HL-60/S4 (cell line): ENCODE results near the gene SZT2.
"Not testable (repeated sequence)": the region's sequence is repeated elsewhere in the genome, so short reads cannot be mapped to it uniquely, and the experiment has no call there.

Experiments
- in situ Hi-C: fragments of 300-500 bp; cut with MboI; formaldehyde crosslinking; loops from 2 replicates; pipeline ENCODE4 v1.14.3; 2022; ENCODE audit warnings: low sequenced_read_pairs

Gene SZT2

DNA sequence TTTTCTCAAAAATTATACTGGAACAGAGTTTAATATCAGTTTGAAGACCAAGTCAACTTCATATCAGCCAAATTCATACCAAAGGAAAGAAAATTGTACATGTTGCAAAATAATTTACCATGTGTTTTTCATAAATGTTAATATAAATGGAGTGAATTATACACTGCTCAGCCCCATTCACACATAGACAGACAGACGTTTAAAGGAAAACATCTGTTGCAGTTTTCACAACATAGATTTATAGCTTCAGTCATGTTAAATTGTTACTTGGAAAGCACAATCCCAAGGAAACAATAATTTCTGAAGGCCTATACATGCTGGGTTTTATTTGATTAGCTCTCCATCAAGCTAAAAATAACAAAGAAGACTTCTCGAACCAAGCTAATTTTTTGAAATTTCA, 91.8 kb downstream of the SZT2 start:
- in situ Hi-C loops: no loop called here

DNA sequence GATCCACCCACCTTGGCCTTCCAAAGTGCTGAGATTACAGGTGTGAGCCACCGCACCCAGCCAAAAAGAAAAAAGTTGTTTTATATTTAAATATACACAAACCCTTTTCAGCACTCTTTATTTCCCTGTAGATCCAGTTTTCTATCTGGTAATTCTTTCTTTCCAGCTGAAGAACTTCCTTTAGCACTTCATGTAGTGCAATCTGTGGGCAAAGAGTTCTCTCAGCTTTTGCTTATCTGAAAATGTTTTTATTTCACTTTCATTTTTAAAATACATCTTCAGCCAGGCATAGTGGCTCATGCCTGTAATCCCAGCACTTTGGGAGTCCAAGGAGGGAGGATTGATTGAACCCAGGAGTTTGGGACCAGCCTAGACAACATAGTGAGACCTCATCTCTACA, 92.5 kb downstream of the SZT2 start:
- in situ Hi-C loops: no loop called here

DNA sequence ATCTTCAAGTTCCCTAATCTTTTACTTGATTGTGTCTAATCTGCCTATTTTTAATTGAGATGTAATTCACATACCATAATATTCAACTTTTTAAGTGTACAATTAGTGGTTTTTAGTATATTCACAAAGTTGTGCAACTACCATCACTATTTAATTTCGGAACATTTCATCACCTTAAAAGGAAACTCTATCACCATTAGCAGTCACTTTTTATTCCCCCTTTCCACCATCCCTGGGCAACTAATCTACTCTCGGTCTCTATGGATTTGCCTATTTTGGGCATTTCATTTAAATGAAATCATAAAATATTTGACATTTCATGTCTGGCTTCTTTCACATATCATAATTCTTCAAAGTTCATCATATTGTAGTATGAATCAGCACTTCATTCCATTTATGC, 94.7 kb downstream of the SZT2 start:
- in situ Hi-C loops: no loop called here

GRCh38 chr1:43488165-43488564, 98.5 kb downstream of the SZT2 start:
- in situ Hi-C loops: no loop called here

GRCh38 chr1:43491061-43491460, 101.4 kb downstream of the SZT2 start:
- in situ Hi-C loops: no loop called here

DNA sequence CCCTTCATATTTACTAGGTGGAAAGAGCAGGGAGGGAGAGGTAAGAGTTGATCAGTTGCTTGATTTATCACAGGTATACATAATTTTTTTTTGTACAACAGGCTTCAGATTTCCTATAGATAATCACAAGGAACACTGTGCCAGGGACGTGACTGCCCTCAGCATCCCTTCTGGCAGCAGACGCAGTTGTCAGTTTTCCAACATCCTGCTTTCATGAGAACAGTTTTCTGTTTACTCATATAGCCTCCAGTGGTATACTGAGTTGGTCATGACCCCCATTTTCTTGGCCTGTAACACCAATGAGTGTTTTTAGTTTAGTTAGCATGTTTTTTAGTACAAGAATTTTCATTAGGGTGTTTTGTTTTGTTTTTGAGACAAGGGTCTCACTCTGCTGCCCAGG, 103.1 kb downstream of the SZT2 start:
- in situ Hi-C loops: no loop called here

DNA sequence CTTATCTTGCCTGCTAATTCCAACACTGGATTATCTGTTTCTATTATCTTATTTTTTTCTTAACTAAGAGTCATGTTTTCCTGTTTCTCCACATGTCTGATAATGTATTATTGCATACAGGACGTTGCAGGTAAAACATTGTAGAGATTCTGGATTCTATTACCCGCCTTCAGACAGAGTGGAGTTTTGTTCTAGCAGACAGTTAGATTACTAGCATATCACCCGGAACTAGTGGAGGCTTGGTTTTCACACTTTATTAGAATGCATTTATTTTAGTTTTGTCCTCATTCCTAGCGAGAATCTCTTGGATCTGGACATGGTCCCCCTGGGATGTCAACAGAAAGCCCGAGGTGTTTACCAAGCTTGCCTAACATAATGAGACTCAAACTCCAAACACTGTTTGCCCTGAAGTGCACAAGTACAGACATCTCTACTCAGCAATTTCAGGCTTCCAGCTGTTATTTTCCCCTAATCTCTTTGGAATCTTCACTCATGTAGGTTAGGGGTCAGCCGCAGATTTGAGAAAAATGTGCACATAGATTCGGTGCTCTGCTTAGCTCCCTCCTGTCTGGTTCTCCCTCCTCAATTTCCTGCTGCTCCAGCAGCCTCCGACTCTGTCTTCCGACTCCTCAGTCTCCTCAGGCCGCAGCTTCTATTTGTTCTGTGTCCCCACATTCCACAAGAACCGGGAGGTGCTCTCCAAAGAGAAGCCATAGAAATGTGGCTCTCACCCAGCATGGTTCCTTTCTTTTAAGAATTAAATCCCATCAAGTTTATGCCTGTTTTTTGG, 104.2 kb downstream of the SZT2 start:
- in situ Hi-C loops: no loop called here

GRCh38 chr1:43495204-43495603, 105.5 kb downstream of the SZT2 start:
- in situ Hi-C loops: no loop called here

- in situ Hi-C loops: no loop called here
Measured at GRCh38 chr1:43499898-43500297, 110.2 kb downstream of the SZT2 start.

DNA sequence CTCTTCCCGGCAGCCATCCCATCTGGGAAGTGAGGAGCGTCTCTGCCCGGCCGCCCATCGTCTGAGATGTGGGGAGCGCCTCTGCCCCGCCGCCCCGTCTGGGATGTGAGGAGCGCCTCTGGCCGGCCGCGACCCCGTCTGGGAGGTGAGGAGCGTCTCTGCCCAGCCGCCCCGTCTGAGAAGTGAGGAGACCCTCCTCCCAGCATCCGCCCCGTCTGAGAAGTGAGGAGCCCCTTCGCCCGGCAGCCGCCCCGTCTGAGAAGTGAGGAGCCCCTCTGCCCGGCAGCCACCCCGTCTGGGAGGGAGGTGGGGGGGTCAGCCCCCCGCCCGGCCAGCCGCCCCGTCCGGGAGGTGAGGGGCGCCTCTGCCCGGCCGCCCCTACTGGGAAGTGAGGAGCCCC, 112.1 kb downstream of the SZT2 start:
- in situ Hi-C loops: not testable (repeated sequence)

- in situ Hi-C loops: no loop called here
Measured at GRCh38 chr1:43503534-43503933, 113.8 kb downstream of the SZT2 start.
